B cell (primary cell): ENCODE data around the gene LCN10.
A peak's percentile ranks its signal among the peaks of the same experiment; 100 is the strongest.

Source experiments
- CTCF ChIP-seq: fragments of 200-600 bp; IDR thresholded peaks from one replicate; pipeline ENCODE4 v1.8.0; 2022; ENCODE audit warnings: antibody characterized with exemption, mild to moderate bottlenecking
- EZH2 ChIP-seq: IDR thresholded peaks from 2 replicates; pipeline ENCODE4 v1.6.1; 2012; ENCODE audit warnings: borderline replicate concordance, low read depth, mild to moderate bottlenecking, moderate library complexity, low read length; ENCODE audit not compliant: insufficient read depth, poor library complexity, severe bottlenecking

GRCh38 chr9:136726631-136727191 is 16.0 kb downstream of the LCN10 start:
- TF ChIP-seq CTCF (peak; percentile 77), EZH2 (no peak)
